ENCODE measurements around the gene CRYZ.
"Not testable (repeated sequence)": the region's sequence is repeated elsewhere in the genome, so short reads cannot be mapped to it uniquely, and the experiment has no call there.

CRYZ gene

GRCh38 chr1:74681449-74681848 is 51.4 kb downstream of the CRYZ start:
- no peak for DNase-seq (ENCODE audit: low read depth)

GRCh38 chr1:74681001-74681400 is 51.8 kb downstream of the CRYZ start:
- DNase-seq (ENCODE audit: low read depth), result no peak

GRCh38 chr1:74679811-74680210 is 53.0 kb downstream of the CRYZ start:
- no peak for DNase-seq (ENCODE audit: low read depth)

- DNase-seq (ENCODE audit: low read depth), result no peak
These were observed 54.9 kb downstream of the CRYZ start for GRCh38 chr1:74677926-74678325.

- no peak for DNase-seq (ENCODE audit: low read depth)
These were observed 58.4 kb downstream of the CRYZ start for GRCh38 chr1:74674278-74675048.

GRCh38 chr1:74673351-74674111 is 59.3 kb downstream of the CRYZ start, which contains the start of gene ERICH3:
Gene ERICH3, minus strand, starts transcription at chr1:74673792. Its CDS starts 273 bp downstream, at chr1:74673519.
- DNase-seq (ENCODE audit: low read depth), result no peak

GRCh38 chr1:74670866-74671265 is 62.0 kb downstream of the CRYZ start:
- DNase-seq (ENCODE audit: low read depth), result not testable (repeated sequence)
